NK-92 (cell line): ENCODE data around the gene USH2A.

Experiments
- DNase-seq: peaks from one replicate; lab custom pipeline; 2025; ENCODE audit not compliant: unreplicated experiment; lab: John Stamatoyannopoulos, UW

USH2A gene

GRCh38 chr1:215807218-215807617, 616.0 kb downstream of the USH2A start:
- no peak for DNase-seq

- no peak for DNase-seq
Measured at GRCh38 chr1:215797859-215798258, 625.4 kb downstream of the USH2A start.

GRCh38 chr1:215794156-215794555, 629.1 kb downstream of the USH2A start:
- no peak for DNase-seq

GRCh38 chr1:215793180-215793579, 630.1 kb downstream of the USH2A start:
- DNase-seq: no peak

GRCh38 chr1:215792446-215792845, 630.8 kb downstream of the USH2A start:
- DNase-seq: no peak

- no peak for DNase-seq
Measured at GRCh38 chr1:215789981-215790380, 633.3 kb downstream of the USH2A start.

DNA sequence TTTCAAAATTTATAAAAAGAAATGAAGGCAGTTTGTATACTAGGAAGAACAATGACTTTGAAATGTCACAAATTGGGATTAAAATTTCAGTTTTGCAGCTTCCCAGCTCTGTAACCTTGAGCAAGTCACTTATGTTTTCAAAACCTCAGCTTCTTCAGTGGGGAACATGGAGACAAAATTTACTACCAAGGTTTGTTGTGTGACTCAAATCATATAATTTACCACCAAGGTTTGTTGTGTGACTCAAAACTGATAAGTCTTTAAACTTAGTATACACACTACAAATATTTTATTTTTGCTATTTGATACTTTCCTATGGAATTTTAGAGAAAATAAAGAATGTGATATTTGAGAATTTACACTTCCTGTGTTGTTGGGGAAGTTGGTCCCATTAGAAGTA, 636.3 kb downstream of the USH2A start:
- no peak for DNase-seq

GRCh38 chr1:215780641-215781040, 642.6 kb downstream of the USH2A start:
- DNase-seq: no peak

DNA sequence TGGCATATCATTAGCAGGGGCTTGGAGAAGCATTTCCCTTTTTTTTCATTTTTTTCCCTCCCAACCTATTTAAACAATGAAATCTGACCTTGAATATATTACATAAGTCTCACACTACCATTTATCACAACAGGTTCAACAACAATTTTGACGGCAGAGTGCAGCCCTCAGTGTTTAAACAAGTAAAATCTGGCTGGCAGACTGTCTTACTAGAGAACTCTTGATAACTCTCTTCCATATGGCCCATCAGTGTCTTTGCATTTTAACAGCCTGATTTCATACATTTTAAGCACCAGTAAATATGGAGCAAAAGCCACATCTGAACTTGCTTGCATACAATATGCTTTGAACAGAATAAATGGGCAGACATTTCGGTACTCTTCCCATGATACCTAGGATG, 643.1 kb downstream of the USH2A start:
- DNase-seq: no peak

DNA sequence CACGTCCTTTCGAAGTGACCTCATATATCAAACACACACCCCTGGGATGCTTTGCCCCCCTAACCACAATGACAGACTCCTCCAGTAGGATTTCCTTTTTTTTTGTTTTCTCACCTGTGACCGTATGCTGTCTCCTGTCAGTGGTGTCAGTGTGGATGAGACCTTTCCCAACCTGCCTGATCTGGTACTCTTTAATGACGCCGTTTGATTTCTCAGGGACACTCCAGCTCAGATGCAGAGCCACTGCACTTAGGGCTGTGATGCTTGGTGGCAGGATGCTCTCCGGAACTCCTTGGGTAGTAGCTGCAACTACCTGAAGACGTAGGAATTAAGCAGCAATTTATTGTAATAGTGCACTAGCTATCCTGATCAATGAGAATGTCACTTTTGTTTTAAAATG, 643.5 kb downstream of the USH2A start:
- no peak for DNase-seq

DNA sequence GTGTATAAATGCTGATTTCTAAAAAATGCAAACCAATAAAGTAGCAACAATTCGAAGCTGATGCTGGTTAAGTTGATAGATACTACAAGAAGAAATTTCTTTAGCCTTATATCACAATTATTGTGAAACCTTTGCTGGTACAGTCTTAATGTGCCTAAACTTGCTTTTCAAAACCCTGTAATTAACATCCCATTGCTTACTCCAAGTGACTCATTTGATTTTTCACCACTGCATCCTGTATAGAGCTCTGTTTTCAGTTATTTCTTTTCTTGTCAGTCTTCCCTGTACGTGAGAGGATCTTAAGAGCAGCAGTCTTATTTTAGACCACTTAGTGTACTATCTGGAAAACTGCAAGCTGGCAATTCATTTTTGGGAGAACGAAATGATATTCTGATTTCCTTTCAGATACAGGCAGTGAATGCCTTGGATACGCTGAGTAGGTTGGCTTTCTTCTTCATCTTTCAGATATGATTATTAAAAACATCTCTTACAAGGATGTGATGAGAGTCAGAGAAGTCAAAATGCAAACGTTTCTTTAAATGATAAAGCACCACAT, 645.8 kb downstream of the USH2A start:
- no peak for DNase-seq

DNA sequence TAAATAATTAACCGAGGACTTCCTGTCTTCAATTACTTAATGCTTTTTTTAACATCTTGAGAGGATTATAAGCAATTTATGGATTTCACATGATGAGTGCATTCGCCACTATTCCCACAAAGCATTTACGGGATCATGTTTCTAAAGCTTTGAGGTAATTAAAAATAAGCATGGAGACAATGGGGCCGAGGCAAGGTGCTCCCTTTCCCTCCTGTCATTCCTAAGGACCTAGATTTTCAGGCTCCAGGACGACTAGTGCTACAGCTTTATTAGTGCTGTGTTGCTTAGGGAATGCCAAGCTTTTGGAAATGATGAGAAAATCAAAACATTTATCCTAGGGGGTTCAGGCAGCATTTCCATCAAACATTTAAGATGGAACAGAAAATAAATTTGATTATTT, 646.9 kb downstream of the USH2A start:
- DNase-seq: no peak

DNA sequence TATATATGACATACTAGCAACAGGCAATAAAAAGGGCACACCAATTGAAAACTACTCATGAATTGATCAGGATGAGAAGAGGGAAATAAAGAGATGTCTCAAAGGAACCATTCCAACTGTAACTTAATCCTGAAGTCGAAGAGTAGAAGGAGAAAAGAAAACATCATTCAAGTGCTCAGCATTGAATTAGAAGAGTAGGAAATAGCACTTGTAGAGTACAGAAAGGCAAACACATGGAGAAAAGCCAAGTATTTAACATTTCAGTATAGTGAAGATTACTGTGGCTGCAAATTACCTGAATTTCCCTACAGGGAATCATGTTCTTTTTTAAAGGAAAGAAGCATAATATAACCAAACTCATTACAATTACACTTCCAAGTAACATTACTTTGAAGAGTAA, 651.1 kb downstream of the USH2A start:
- DNase-seq: no peak

GRCh38 chr1:215768303-215768702, 654.9 kb downstream of the USH2A start:
- DNase-seq: no peak

GRCh38 chr1:215767761-215768160, 655.5 kb downstream of the USH2A start:
- no peak for DNase-seq

- no peak for DNase-seq
Measured at GRCh38 chr1:215766521-215766920, 656.7 kb downstream of the USH2A start.

GRCh38 chr1:215765833-215766232, 657.4 kb downstream of the USH2A start:
- DNase-seq: no peak

DNA sequence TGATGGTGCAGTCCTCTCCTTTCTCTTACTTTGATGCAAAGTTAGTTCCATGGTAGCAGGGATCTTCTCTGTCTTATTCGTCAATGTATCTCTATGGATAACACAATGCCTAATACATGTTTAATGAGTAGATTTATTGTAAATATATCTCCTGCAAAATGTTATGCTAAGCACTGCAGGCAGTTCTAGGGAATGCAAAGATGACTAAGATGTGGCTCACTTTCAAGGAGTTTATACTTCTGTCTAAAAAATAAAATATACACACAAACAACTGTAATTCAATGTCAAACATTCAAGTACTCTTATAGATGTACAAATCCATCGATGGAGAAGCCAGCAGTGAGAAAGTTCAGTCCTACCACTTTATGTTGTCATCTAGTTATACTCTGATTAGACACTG, 661.8 kb downstream of the USH2A start:
- DNase-seq: no peak

GRCh38 chr1:215754112-215754511, 669.1 kb downstream of the USH2A start:
- no peak for DNase-seq

DNA sequence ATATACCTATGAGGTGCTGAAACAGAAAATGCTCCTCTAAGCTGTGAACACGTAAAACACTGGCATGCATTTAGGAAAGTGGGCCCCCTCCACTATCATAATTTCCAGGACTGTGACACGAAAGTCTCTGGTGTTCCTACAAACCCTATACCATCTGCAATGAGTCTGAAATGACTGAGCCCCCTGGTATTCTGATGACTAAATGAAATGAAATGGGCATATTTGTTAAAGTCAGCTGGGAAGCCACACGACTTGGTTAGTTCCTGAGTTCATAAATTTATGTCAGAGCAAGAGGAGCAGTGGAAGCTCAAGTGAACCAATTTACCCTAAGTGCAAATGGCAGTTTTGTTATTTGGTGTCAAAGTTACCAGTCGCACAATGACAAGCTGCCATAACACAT, 673.8 kb downstream of the USH2A start:
- DNase-seq: no peak

- DNase-seq: no peak
Measured at GRCh38 chr1:215748431-215748830, 674.8 kb downstream of the USH2A start.

DNA sequence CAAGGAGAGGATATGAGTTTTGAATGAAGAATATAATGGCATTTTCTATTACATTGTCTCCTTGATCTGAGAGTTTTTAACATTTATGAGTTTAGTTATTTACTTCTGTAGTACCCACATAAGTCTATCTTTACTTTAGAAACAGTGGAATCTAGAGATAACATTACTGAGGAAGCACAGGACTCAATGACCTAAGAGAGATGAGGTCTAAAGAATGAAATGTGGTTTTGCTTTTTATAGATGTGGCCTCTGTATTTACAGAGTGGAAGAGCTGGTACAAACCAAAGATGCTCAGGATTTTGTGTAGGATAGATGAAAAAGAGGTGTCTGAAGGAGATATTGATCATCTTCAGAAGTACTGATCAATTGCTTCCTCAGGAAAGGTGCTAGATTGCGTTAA, 678.8 kb downstream of the USH2A start:
- DNase-seq: no peak

- DNase-seq: no peak
Measured at GRCh38 chr1:215739025-215739424, 684.2 kb downstream of the USH2A start.

GRCh38 chr1:215731699-215732098, 691.5 kb downstream of the USH2A start:
- no peak for DNase-seq
